H9 (cell line): ENCODE results near the gene RYR1. TPM values are rescaled to one million over a fixed set of nuclear protein-coding genes. Genes with fewer than 3 reads are reported as not detected.

ENCODE experiments used
- DNase-seq: peaks from one replicate; pipeline ENCODE4 v3.0.0-alpha.2; 2017
- H2AFZ ChIP-seq: one replicate; pipeline ENCODE4 v1.6.1; 2013; ENCODE audit warnings: mild to moderate bottlenecking, low read length, control low read depth, moderate library complexity
- H2AK5ac ChIP-seq: 2 replicates; pipeline ENCODE4 v1.6.1; 2013; ENCODE audit warnings: low read length, control low read depth, mixed read lengths; ENCODE audit not compliant: insufficient read length
- H2BK120ac ChIP-seq: one replicate; pipeline ENCODE4 v1.6.1; 2013; ENCODE audit warnings: low read depth, mild to moderate bottlenecking, low read length, control low read depth, inconsistent platforms; ENCODE audit not compliant: poor library complexity, severe bottlenecking
- H2BK12ac ChIP-seq: 2 replicates; pipeline ENCODE4 v1.6.1; 2013; ENCODE audit warnings: low read length, control low read depth, mixed read lengths, low read depth; ENCODE audit not compliant: insufficient read length
- H2BK15ac ChIP-seq: 2 replicates; pipeline ENCODE4 v1.6.1; 2013; ENCODE audit warnings: low read depth, low read length, control low read depth
- H2BK20ac ChIP-seq: one replicate; pipeline ENCODE4 v1.6.1; 2013; ENCODE audit warnings: low read depth, mild to moderate bottlenecking, low read length, control low read depth, inconsistent platforms; ENCODE audit not compliant: poor library complexity, severe bottlenecking
- H2BK5ac ChIP-seq: 2 replicates; pipeline ENCODE4 v1.6.1; 2013; ENCODE audit warnings: low read length, control low read depth, mixed read lengths; ENCODE audit not compliant: insufficient read length
- H3K14ac ChIP-seq: 2 replicates; pipeline ENCODE4 v1.6.1; 2013; ENCODE audit warnings: low read length, control low read depth; ENCODE audit not compliant: insufficient read depth
- H3K18ac ChIP-seq: 2 replicates; pipeline ENCODE4 v1.6.1; 2013; ENCODE audit warnings: low read depth, mild to moderate bottlenecking, mixed read lengths, low read length, control low read depth; ENCODE audit not compliant: insufficient read length
- H3K23ac ChIP-seq: 2 replicates; pipeline ENCODE4 v1.6.1; 2013; ENCODE audit warnings: low read length, control low read depth, mixed read lengths, low read depth; ENCODE audit not compliant: insufficient read length
- H3K23me2 ChIP-seq: 2 replicates; pipeline ENCODE4 v1.6.1; 2013; ENCODE audit warnings: low read depth, mild to moderate bottlenecking, mixed read lengths, low read length, control low read depth; ENCODE audit not compliant: insufficient read length, poor library complexity, severe bottlenecking
- H3K27ac ChIP-seq: 2 replicates; pipeline ENCODE4 v1.5.1; 2013; ENCODE audit warnings: low read length, control low read depth, mixed read lengths, low read depth; ENCODE audit not compliant: insufficient read length
- H3K27me3 ChIP-seq: 2 replicates; pipeline ENCODE4 v1.6.1; 2013; ENCODE audit warnings: low read length, control low read depth, inconsistent platforms; ENCODE audit not compliant: insufficient read depth
- H3K4ac ChIP-seq: 2 replicates; pipeline ENCODE4 v1.6.1; 2013; ENCODE audit warnings: low read depth, mild to moderate bottlenecking, control low read depth, inconsistent platforms, low read length, moderate library complexity
- H3K4me1 ChIP-seq: 2 replicates; pipeline ENCODE4 v1.6.1; 2013; ENCODE audit warnings: low read length, control low read depth, inconsistent platforms; ENCODE audit not compliant: insufficient read depth
- H3K4me2 ChIP-seq: 2 replicates; pipeline ENCODE4 v1.6.1; 2013; ENCODE audit warnings: low read length, control low read depth, mixed read lengths; ENCODE audit not compliant: insufficient read length, insufficient read depth
- H3K56ac ChIP-seq: 2 replicates; pipeline ENCODE4 v1.6.1; 2013; ENCODE audit warnings: low read depth, mild to moderate bottlenecking, mixed read lengths, low read length, control low read depth; ENCODE audit not compliant: insufficient read length
- H3K79me1 ChIP-seq: 2 replicates; pipeline ENCODE4 v1.6.1; 2013; ENCODE audit warnings: low read depth, mild to moderate bottlenecking, moderate library complexity, low read length, control low read depth, inconsistent platforms; ENCODE audit not compliant: insufficient read depth, poor library complexity, severe bottlenecking
- H3K79me2 ChIP-seq: 2 replicates; pipeline ENCODE4 v1.6.1; 2013; ENCODE audit warnings: low read length, control low read depth, inconsistent platforms; ENCODE audit not compliant: insufficient read depth
- H3K9ac ChIP-seq: 2 replicates; pipeline ENCODE4 v1.6.1; 2013; ENCODE audit warnings: low read length, control low read depth, mixed read lengths; ENCODE audit not compliant: insufficient read length; ENCODE audit errors: extremely low read depth
- H3K9me3 ChIP-seq: one replicate; pipeline ENCODE4 v1.6.1; 2013; ENCODE audit warnings: low read depth, low read length, inconsistent platforms; ENCODE audit not compliant: control insufficient read depth
- H3T11ph ChIP-seq: one replicate; pipeline ENCODE4 v1.6.1; 2013; ENCODE audit warnings: mild to moderate bottlenecking, low read length, control low read depth, inconsistent platforms
- H4K20me1 ChIP-seq: one replicate; pipeline ENCODE4 v1.6.1; 2013; ENCODE audit not compliant: control insufficient read depth, insufficient read length, insufficient read depth
- H4K5ac ChIP-seq: 2 replicates; pipeline ENCODE4 v1.6.1; 2013; ENCODE audit warnings: low read depth, mild to moderate bottlenecking, mixed read lengths, low read length, control low read depth; ENCODE audit not compliant: insufficient read length
- H4K8ac ChIP-seq: replicated peaks from 2 replicates; pipeline ENCODE4 v1.6.1; 2013; ENCODE audit warnings: low read length, control low read depth, mixed read lengths, low read depth; ENCODE audit not compliant: insufficient read length
- H4K91ac ChIP-seq: 2 replicates; pipeline ENCODE4 v1.6.1; 2013; ENCODE audit warnings: low read depth, mild to moderate bottlenecking, moderate library complexity, mixed read lengths, low read length, control low read depth; ENCODE audit not compliant: insufficient read length
- H3K27ac Mint-ChIP-seq, 3 experiments: 2 replicates in 2 of 3; 3 replicates in 1 of 3; pipeline ENCODE4 v1.8.0; 2020 to 2021; ENCODE audit warnings: mixed read lengths in 3 of 3, mild to moderate bottlenecking in 1 of 3, moderate library complexity in 1 of 3
- H3K27me3 Mint-ChIP-seq: 2 replicates; pipeline ENCODE4 v1.8.0; 2021; ENCODE audit warnings: low read depth, mild to moderate bottlenecking, moderate library complexity, mixed read lengths
- H3K36me3 Mint-ChIP-seq, 3 experiments: 2 replicates in 2 of 3; 3 replicates in 1 of 3; pipeline ENCODE4 v1.8.0; 2020 to 2021; ENCODE audit warnings: low read depth in 3 of 3, mixed read lengths in 3 of 3; ENCODE audit not compliant: insufficient read depth in 1 of 3
- H3K4me1 Mint-ChIP-seq, 2 experiments: 2 replicates each; pipeline ENCODE4 v1.8.0; 2020; ENCODE audit warnings: mixed read lengths in 2 of 2
- H3K4me3 Mint-ChIP-seq, 2 experiments: 2 replicates in 1 of 2; 3 replicates in 1 of 2; pipeline ENCODE4 v1.8.0; 2020 to 2021; ENCODE audit warnings: mild to moderate bottlenecking in 2 of 2, mixed read lengths in 2 of 2, moderate library complexity in 1 of 2
- H3K9me3 Mint-ChIP-seq, 2 experiments: 2 replicates in 1 of 2; 3 replicates in 1 of 2; pipeline ENCODE4 v1.8.0; 2020; ENCODE audit warnings: mild to moderate bottlenecking in 2 of 2, mixed read lengths in 2 of 2, moderate library complexity in 1 of 2
- WGBS: extraction: QIAGEN DNeasy Blood & Tissue Kit; methylation state at CpG from one replicate; pipeline ENCODE4 v1.1.7; 2013; ENCODE audit warnings: missing lambda C conversion rate, low lambda C conversion rate, mixed read lengths; ENCODE audit not compliant: insufficient read length; ENCODE audit errors: extremely low coverage; 5-methylcytosine and 5-hydroxymethylcytosine counted together
- total RNA-seq: library from RNA; stranded (reverse); gene quantifications from 2 replicates; pipeline ENCODE4 v1.2.1, GENCODE V29; 2021
- TF ChIP-seq, protein P1 (sequence below): fragments of 200-600 bp; sonication (generic); conservative IDR thresholded peaks from 3 replicates; pipeline ENCODE4 v1.8.0; 2021; ENCODE audit warnings: antibody characterized with exemption, mild to moderate bottlenecking

The RYR1 gene
- total RNA-seq, 1 experiment from 2014 or later, result 8.9 TPM

DNA sequence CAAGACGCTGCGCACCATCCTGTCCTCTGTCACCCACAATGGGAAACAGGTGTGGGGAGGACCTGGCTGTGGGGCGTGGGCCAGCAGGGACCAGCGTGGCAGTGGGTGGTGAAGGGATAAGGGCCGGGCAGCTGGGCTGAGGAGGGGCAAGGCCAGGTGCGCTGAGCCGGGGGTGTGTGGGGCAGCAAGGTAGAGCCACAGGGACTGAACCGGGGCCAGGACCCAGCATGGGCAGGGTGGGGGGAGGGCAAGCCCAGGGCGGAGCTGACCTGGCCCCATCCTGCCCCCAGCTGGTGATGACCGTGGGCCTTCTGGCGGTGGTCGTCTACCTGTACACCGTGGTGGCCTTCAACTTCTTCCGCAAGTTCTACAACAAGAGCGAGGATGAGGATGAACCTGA, 146.6 kb downstream of the RYR1 start:
- Histone ChIP-seq H3K4ac (no peak overlapping the region), H3K9me3 (no peaks in the 10 kb centered on the region), H3K79me2 (no peaks in the 10 kb centered on the region), H3K9ac (no peak overlapping the region), H2AFZ (no peak overlapping the region), H3K27ac (no peak overlapping the region), H2BK5ac (no peak overlapping the region), H3K4me2 (no peak overlapping the region), H4K20me1 (no peaks in the 10 kb centered on the region), H2BK12ac (no peak overlapping the region), H2BK15ac (no peak overlapping the region), H3K56ac (no peak overlapping the region), H2BK120ac (no peak overlapping the region), H3T11ph (no peak overlapping the region), H3K23ac (no peak overlapping the region), H3K23me2 (no peaks in the 10 kb centered on the region), H2AK5ac (no peak overlapping the region), H2BK20ac (no peak overlapping the region), H4K8ac (no peak overlapping the region), H4K5ac (no peak overlapping the region), H3K18ac (no peak overlapping the region), H4K91ac (no peak overlapping the region), H3K14ac (no peak overlapping the region; the same call in 1 of the 2 replicates), H3K4me1 (no peaks in the 10 kb centered on the region), H3K79me1 (no peaks in the 10 kb centered on the region), H3K27me3 (no peaks in the 10 kb centered on the region)
- TF ChIP-seq, protein P1, sequence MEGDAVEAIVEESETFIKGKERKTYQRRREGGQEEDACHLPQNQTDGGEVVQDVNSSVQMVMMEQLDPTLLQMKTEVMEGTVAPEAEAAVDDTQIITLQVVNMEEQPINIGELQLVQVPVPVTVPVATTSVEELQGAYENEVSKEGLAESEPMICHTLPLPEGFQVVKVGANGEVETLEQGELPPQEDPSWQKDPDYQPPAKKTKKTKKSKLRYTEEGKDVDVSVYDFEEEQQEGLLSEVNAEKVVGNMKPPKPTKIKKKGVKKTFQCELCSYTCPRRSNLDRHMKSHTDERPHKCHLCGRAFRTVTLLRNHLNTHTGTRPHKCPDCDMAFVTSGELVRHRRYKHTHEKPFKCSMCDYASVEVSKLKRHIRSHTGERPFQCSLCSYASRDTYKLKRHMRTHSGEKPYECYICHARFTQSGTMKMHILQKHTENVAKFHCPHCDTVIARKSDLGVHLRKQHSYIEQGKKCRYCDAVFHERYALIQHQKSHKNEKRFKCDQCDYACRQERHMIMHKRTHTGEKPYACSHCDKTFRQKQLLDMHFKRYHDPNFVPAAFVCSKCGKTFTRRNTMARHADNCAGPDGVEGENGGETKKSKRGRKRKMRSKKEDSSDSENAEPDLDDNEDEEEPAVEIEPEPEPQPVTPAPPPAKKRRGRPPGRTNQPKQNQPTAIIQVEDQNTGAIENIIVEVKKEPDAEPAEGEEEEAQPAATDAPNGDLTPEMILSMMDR, result no peak
- no peak overlapping the region; a peak in 1 of 7 replicates for H3K27ac Mint-ChIP-seq
- H3K4me3 Mint-ChIP-seq, result no peak overlapping the region
- no CpG with 5 or more reads among the region's 15 CpGs for whole genome bisulfite sequencing
- H3K27me3 Mint-ChIP-seq, result no peaks in the 10 kb centered on the region
- no peaks in the 10 kb centered on the region for H3K4me1 Mint-ChIP-seq
- H3K9me3 Mint-ChIP-seq, result no peaks in the 10 kb centered on the region
- DNase-seq, result no peak
- H3K36me3 Mint-ChIP-seq, result peaks cover 0 to 11% (median 10%) of the 10 kb centered on the region in 3 experiments; a peak in 3 of 7 replicates
